ENCODE results near the gene SYNE2.

The SYNE2 gene

DNA sequence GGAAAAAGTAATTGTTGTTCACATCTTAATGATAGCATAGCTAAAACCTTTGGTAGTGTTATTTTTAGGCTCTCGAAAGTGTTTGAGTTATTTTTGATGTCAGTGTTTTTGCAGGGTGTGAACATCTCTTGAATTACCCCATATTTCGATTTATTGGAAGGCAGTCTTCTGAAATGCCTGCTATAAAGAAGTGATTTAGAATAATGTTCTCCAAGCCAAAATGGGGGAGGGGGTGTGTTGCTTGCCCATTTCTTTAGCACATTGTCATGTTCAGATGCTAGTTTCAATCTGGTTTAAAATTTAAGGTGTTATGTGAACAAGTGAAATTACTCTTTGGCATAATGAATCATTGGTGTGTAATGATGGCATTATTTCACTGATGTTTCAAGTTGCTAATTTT is 110.6 kb downstream of the SYNE2 start:
- no peak for DNase-seq (ENCODE audit: low read depth, low spot score)
- H3K4me3 ChIP-seq (ENCODE audit: low read depth, low read length) = no peak overlapping the region
- TF ChIP-seq, protein P1, sequence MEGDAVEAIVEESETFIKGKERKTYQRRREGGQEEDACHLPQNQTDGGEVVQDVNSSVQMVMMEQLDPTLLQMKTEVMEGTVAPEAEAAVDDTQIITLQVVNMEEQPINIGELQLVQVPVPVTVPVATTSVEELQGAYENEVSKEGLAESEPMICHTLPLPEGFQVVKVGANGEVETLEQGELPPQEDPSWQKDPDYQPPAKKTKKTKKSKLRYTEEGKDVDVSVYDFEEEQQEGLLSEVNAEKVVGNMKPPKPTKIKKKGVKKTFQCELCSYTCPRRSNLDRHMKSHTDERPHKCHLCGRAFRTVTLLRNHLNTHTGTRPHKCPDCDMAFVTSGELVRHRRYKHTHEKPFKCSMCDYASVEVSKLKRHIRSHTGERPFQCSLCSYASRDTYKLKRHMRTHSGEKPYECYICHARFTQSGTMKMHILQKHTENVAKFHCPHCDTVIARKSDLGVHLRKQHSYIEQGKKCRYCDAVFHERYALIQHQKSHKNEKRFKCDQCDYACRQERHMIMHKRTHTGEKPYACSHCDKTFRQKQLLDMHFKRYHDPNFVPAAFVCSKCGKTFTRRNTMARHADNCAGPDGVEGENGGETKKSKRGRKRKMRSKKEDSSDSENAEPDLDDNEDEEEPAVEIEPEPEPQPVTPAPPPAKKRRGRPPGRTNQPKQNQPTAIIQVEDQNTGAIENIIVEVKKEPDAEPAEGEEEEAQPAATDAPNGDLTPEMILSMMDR (IDR thresholded peaks at IDR 0.05; ENCODE audit: low read depth, low read length) = no peak
- in situ Hi-C loops (cut with HindIII; ENCODE audit: low sequenced_read_pairs) = no loop called here

DNA sequence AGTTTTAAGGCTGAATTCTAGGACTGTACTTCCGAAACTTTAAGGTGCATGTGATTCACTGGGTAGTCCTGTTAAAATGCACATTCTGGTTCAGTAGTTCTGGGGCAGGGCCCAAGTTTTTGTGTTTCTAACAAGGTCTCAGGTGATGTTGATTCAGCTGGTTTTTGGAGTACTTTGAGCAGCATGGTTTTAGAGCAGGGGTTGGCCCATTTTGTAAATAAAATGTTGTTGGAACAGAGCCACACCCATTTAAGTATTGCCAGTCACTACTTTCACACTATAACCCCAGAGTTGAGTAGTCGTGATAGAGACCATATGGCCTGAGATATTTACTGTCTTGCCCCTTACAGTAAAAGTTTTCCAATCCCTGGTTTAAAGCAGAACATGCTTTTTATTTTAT is 111.3 kb downstream of the SYNE2 start:
- DNase-seq (ENCODE audit: low read depth, low spot score) = no peak
- TF ChIP-seq, protein P1 (IDR thresholded peaks at IDR 0.05; ENCODE audit: low read depth, low read length) = no peak
- no peak overlapping the region for H3K4me3 ChIP-seq (ENCODE audit: low read depth, low read length)
- in situ Hi-C loops (cut with HindIII; ENCODE audit: low sequenced_read_pairs) = no loop called here

DNA sequence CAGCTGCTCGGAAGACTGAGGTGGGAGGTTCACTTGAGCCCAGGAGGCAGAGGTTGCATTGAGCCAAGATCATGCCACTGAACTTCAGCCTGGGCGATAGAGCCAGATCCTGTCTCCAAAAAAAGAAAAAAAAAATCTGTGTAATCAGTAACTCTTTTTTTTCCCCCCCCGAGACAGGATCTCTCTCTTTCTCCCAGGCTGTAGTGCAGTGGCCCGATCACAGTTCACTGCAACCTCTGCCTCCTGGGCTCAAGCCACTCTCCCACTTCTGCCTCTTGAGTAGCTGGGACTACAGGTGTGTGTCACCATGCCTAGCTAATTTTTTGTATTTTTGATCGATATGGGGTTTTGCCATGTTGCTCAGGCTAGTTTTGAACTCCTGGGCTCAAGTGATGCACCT is 113.6 kb downstream of the SYNE2 start:
- no peak overlapping the region for H3K4me3 ChIP-seq (ENCODE audit: low read depth, low read length)
- DNase-seq (ENCODE audit: low read depth, low spot score) = no peak
- TF ChIP-seq, protein P1 (IDR thresholded peaks at IDR 0.05; ENCODE audit: low read depth, low read length) = no peak
- in situ Hi-C loops (cut with HindIII; ENCODE audit: low sequenced_read_pairs) = no loop called here

DNA sequence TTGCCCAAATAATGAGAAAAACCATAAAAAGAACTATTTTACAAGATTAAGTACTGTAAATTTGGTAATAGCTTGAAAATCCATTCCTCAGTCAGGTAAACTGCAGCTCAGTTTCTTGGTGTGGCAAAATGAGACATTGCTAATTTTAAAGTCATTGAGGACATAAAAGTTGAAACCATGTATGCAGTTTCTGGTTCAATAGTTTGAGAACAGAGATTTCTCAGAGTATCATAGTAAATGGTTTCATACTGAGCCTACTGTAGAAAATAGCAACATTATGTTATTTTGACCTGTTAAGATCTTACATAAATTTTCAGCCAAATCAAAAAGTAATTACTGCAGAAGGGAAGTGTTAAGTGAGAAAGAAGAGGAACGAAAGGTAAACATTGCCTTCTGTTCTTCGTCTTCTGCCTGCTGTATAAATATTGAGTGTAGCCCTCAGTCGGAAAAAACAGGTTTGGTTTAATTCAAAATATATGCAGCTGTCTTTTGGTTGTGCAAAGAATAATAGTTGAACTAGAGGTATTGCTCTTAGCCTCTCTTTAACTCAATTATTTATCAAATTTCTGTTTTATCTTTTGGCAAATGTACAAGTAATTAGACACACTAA is 119.6 kb downstream of the SYNE2 start:
- in situ Hi-C loops (cut with HindIII; ENCODE audit: low sequenced_read_pairs) = no loop called here
- no peak overlapping the region for H3K4me3 ChIP-seq (ENCODE audit: low read depth, low read length)
- TF ChIP-seq, protein P1 (IDR thresholded peaks at IDR 0.05; ENCODE audit: low read depth, low read length) = no peak
- no peak for DNase-seq (ENCODE audit: low read depth, low spot score)

DNA sequence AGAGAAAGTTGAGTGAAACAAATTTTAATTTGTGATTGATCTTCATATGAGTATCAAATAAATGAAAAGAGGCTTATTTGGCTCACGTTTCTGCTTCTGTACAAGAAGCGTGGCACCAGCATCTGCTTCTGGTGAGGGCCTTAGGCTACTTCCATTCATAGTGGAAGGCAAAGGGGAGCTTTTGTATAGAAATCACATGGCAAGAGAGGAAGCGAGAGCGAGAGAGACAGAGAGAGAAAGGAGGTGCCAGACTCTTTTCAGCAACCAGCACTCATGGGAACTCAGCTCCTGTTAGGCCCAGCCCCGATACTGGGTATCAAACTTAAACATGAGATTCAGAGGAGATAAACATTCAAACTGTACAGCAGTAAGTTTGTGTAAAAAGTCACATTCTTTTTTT is 121.4 kb downstream of the SYNE2 start:
- TF ChIP-seq, protein P1 (IDR thresholded peaks at IDR 0.05; ENCODE audit: low read depth, low read length) = no peak
- DNase-seq (ENCODE audit: low read depth, low spot score) = no peak
- in situ Hi-C loops (cut with HindIII; ENCODE audit: low sequenced_read_pairs) = no loop called here
- H3K4me3 ChIP-seq (ENCODE audit: low read depth, low read length) = no peak overlapping the region

DNA sequence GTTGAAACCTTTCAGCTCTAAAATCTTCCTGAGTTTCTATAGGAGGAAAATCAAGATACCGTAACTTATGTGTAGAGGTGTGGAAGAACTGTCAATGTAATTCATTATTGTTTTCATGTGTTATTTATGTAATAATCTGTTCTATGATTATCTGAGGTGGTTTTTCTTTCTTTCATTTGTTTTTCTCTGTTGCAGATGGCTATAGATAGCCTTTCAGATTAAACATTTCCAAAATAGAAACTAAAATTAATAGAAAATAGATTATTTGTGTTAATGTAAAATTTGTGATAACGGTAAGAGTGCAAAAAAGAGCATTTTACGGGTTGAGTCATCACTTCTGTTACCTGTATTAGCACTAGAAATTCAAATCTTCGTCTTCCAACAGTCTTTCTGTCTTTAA is 128.8 kb downstream of the SYNE2 start:
- no peak overlapping the region for H3K4me3 ChIP-seq (ENCODE audit: low read depth, low read length)
- in situ Hi-C loops (cut with HindIII; ENCODE audit: low sequenced_read_pairs) = no loop called here
- no peak for DNase-seq (ENCODE audit: low read depth, low spot score)
- TF ChIP-seq, protein P1 (IDR thresholded peaks at IDR 0.05; ENCODE audit: low read depth, low read length) = no peak

DNA sequence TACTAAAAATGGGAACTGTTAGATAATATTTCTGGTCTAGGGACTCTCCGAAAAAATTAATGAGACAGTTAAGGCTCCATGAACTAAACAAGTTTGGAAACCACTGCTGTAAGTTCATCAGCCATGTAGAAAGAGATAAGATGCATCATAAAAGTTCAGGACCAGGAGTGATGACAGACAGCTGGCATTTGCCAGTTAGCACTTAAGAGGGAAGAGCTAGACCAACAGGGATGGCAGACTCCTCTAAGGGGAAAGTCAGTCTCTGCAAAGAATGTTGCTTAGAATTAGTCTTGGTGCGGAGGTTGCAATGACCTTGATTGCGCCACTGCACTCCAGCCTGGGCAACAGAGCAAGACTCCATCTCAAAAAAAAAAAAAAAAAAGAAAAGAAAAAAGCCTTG is 129.4 kb downstream of the SYNE2 start:
- in situ Hi-C loops (cut with HindIII; ENCODE audit: low sequenced_read_pairs) = no loop called here
- H3K4me3 ChIP-seq (ENCODE audit: low read depth, low read length) = no peak overlapping the region

More for the DNA sequence above, 129.4 kb downstream of the SYNE2 start:
- DNase-seq (ENCODE audit: low read depth, low spot score) = no peak
- TF ChIP-seq, protein P1 (IDR thresholded peaks at IDR 0.05; ENCODE audit: low read depth, low read length) = no peak

All from astrocyte of the spinal cord (primary cell).